Vagina (tissue), 2 donors: ENCODE data around the gene ZC3H15.

Experiments
- POLR2A ChIP-seq, 2 donors: fragments of 450-650 bp; IDR thresholded peaks; one replicate each; pipeline ENCODE4 v1.6.1; 2017; ENCODE audit warnings: antibody characterized with exemption in 2 of 2, mild to moderate bottlenecking in 2 of 2, moderate library complexity in 2 of 2
- POLR2AphosphoS5 ChIP-seq, 2 donors: sonication (generic); formaldehyde crosslinking; IDR thresholded peaks; one replicate each; pipeline ENCODE4 v1.9.0; 2017; ENCODE audit warnings: antibody characterized with exemption in 2 of 2, mild to moderate bottlenecking in 2 of 2, low read depth in 1 of 2; ENCODE audit not compliant: insufficient read depth in 1 of 2
- TF ChIP-seq, protein P1 (sequence below), 3 experiments: fragments of 450-650 bp in 2 of 3; fragments of 200-600 bp in 1 of 3; sonication (generic) in 1 of 3; IDR thresholded peaks; one replicate each; pipeline ENCODE4 v1.5.1; 2017 to 2019; ENCODE audit warnings: antibody characterized with exemption in 3 of 3, mild to moderate bottlenecking in 2 of 3, moderate library complexity in 2 of 3

DNA sequence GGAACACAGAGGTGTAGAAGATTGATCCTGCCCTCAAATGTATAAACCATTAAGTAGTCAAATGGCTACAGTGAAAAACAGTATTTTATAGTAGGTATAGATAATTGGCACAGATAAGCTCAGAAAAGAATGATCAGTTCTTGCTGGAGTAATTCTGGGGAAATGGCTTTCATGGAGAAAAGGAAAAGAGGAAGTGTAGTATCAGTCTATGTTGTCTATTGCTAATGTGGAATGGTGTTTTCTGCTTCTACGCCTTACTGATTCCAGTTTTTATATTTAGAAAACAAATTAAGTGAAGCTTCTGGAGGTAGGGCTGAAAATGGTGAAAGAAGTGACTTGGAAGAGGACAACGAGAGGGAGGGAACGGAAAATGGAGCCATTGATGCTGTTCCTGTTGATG, 22.2 kb downstream of the ZC3H15 start:
- TF ChIP-seq POLR2AphosphoS5 (IDR thresholded peaks at IDR 0.05; ENCODE audit: insufficient read depth in 1 of 2, low read depth in 1 of 2) (no peak), POLR2A (IDR thresholded peaks at IDR 0.05) (no peak)
- TF ChIP-seq, protein P1, sequence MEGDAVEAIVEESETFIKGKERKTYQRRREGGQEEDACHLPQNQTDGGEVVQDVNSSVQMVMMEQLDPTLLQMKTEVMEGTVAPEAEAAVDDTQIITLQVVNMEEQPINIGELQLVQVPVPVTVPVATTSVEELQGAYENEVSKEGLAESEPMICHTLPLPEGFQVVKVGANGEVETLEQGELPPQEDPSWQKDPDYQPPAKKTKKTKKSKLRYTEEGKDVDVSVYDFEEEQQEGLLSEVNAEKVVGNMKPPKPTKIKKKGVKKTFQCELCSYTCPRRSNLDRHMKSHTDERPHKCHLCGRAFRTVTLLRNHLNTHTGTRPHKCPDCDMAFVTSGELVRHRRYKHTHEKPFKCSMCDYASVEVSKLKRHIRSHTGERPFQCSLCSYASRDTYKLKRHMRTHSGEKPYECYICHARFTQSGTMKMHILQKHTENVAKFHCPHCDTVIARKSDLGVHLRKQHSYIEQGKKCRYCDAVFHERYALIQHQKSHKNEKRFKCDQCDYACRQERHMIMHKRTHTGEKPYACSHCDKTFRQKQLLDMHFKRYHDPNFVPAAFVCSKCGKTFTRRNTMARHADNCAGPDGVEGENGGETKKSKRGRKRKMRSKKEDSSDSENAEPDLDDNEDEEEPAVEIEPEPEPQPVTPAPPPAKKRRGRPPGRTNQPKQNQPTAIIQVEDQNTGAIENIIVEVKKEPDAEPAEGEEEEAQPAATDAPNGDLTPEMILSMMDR (IDR thresholded peaks at IDR 0.05) = no peak
